ENCODE data around the gene MDGA2.

DNA sequence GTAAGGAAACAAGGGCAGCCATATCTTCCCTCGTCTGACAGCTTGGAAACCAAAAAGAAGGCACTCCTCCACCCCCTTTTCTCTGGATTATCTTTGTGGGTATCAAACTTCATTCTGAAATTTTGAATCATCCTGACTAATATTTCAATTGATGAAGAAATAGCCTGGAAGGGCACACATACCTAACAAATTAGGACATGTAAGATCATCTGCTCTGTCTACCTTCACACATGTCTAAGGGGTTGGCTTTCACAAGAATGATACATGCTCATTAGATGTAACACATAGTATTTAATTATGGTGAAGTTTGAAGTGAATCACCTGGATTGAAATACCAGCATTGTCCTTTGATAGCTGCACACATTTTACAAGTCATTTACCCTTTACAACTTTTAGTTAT, 675.7 kb downstream of the MDGA2 start:
- TF ChIP-seq CTCF (IDR thresholded peaks at IDR 0.05; ENCODE audit: control extremely low read depth in 1 of 3, insufficient read depth in 1 of 3, low read depth in 1 of 3, low read length in 3 of 3) (no peak), EZH2 (IDR thresholded peaks at IDR 0.05; ENCODE audit: low read depth, low read length, severe bottlenecking) (no peak), POLR2A (IDR thresholded peaks at IDR 0.05; ENCODE audit: control extremely low read depth in 1 of 2, low read depth in 2 of 2, low read length in 2 of 2) (no peak), CHD2 (IDR thresholded peaks at IDR 0.05; ENCODE audit: low read length) (no peak)

Measured in H1 (cell line).